HCT116 (cell line): ENCODE data around the gene SPSB3. TPM values are rescaled to one million over a fixed set of nuclear protein-coding genes. Genes with fewer than 3 reads are reported as not detected.

Source experiments
- ATAC-seq: fragments of 200-7000 bp; cut with Tn5 transposase; 2 replicates; pipeline ENCODE4 v1.9.1; 2020; ENCODE audit warnings: mild to moderate bottlenecking, moderate library complexity
- BruUV-seq: library from RNA; stranded (reverse); fragments of 400-500 nt; replicated peaks from 2 replicates; lab custom pipeline; 2021; lab: Mats Ljungman, UMichigan
- CTCF ChIA-PET: fragments of 300-600 bp; sonication (Branson Sonifier 250); formaldehyde crosslinking; loops from one replicate; lab custom pipeline; 2021; ENCODE audit warnings: antibody characterized with exemption; lab: Charles Lee
- POLR2A ChIA-PET: fragments of 300-600, 350-600 bp; sonication (Branson Sonifier 250); formaldehyde crosslinking; loops from one replicate; lab custom pipeline; 2021; ENCODE audit warnings: antibody characterized with exemption; lab: Charles Lee
- RAD21 ChIA-PET, 2 experiments: fragments of 300-600 bp; sonication (Branson Sonifier 250); formaldehyde crosslinking; loops; one replicate each; lab custom pipeline; 2023; ENCODE audit warnings: low total read pairs in 2 of 2; ENCODE audit not compliant: uncharacterized antibody in 2 of 2, unreplicated experiment in 2 of 2, low non-redundant PET in 1 of 2; lab: Charles Lee
- DNase-seq: peaks from one replicate; pipeline ENCODE4 v3.0.0-alpha.2; 2010; ENCODE audit warnings: low read depth, low spot score
- H2AFZ ChIP-seq: fragments of 200-600 bp; shearing (Covaris generic), sonication (generic); 2 replicates; pipeline ENCODE4 v1.6.1; 2017; ENCODE audit warnings: low read depth, mixed run types, mixed read lengths, antibody characterized with exemption, low read length; ENCODE audit not compliant: poor library complexity, severe bottlenecking
- H3K27ac ChIP-seq: 2 replicates; pipeline ENCODE4 v1.5.1; 2012; ENCODE audit warnings: low read depth, low read length
- H3K27me3 ChIP-seq: fragments of 200-600 bp; sonication (generic); 2 replicates; pipeline ENCODE4 v1.6.1; 2016; ENCODE audit warnings: mixed run types, low read length, mixed read lengths; ENCODE audit not compliant: insufficient read depth
- H3K36me3 ChIP-seq, 2 experiments: fragments of 200-500 bp in 1 of 2; fragments of 200-600 bp in 1 of 2; sonication (Bioruptor generic) in 1 of 2; sonication (generic) in 1 of 2; 2 replicates each; pipeline versions ENCODE4 v1.5.1 to v1.6.1; 2014 to 2016; ENCODE audit warnings: low read length in 2 of 2, inconsistent platforms in 1 of 2, mixed read lengths in 1 of 2, mixed run types in 1 of 2; ENCODE audit not compliant: insufficient read depth in 2 of 2, control insufficient read depth in 1 of 2
- H3K4me1 ChIP-seq, 2 experiments: fragments of 200-600 bp in 1 of 2; sonication (generic) in 1 of 2; 2 replicates each; pipeline versions ENCODE4 v1.5.1 to v1.6.1; 2012 to 2017; ENCODE audit warnings: low read length in 2 of 2, inconsistent platforms in 1 of 2, mild to moderate bottlenecking in 1 of 2, mixed read lengths in 1 of 2, mixed run types in 1 of 2, moderate library complexity in 1 of 2; ENCODE audit not compliant: insufficient read depth in 2 of 2, control insufficient read depth in 1 of 2
- H3K4me2 ChIP-seq: fragments of 200-600 bp; sonication (generic); 2 replicates; pipeline ENCODE4 v1.6.1; 2017; ENCODE audit warnings: mixed run types, low read length, mixed read lengths
- H3K4me3 ChIP-seq, 2 experiments: fragments of 200-600 bp in 1 of 2; sonication (generic) in 1 of 2; replicated peaks in 1 of 2; 2 replicates each; pipeline ENCODE4 v1.5.1; 2011 to 2016; ENCODE audit warnings: low read length in 2 of 2, control low read depth in 1 of 2, low read depth in 1 of 2, mild to moderate bottlenecking in 1 of 2, mixed read lengths in 1 of 2, mixed run types in 1 of 2
- H3K79me2 ChIP-seq: fragments of 200-600 bp; sonication (generic); 2 replicates; pipeline ENCODE4 v1.6.1; 2017; ENCODE audit warnings: mild to moderate bottlenecking, mixed run types, low read length, moderate library complexity, mixed read lengths; ENCODE audit not compliant: insufficient read depth
- H3K9ac ChIP-seq: fragments of 200-600 bp; sonication (generic); 2 replicates; pipeline ENCODE4 v1.6.1; 2016; ENCODE audit warnings: low read length, mixed read lengths
- H3K9me2 ChIP-seq: fragments of 200-600 bp; sonication (generic), shearing (Covaris generic); 2 replicates; pipeline ENCODE4 v1.6.1; 2017; ENCODE audit warnings: mixed run types, mild to moderate bottlenecking, moderate library complexity; ENCODE audit not compliant: insufficient read depth
- H3K9me3 ChIP-seq, 2 experiments: fragments of 200-500 bp in 1 of 2; fragments of 200-600 bp in 1 of 2; sonication (Bioruptor generic) in 1 of 2; sonication (generic) in 1 of 2; 2 replicates each; pipeline ENCODE4 v1.6.1; 2014 to 2017; ENCODE audit warnings: low read length in 2 of 2, mixed read lengths in 2 of 2, inconsistent platforms in 1 of 2, low read depth in 1 of 2, mild to moderate bottlenecking in 1 of 2, mixed run types in 1 of 2, moderate library complexity in 1 of 2; ENCODE audit not compliant: control insufficient read depth in 1 of 2, insufficient read depth in 1 of 2
- H4K20me1 ChIP-seq: fragments of 200-600 bp; sonication (generic), shearing (Covaris generic); 2 replicates; pipeline ENCODE4 v1.6.1; 2017; ENCODE audit warnings: mixed run types, mild to moderate bottlenecking, moderate library complexity; ENCODE audit not compliant: insufficient read depth
- ATF3 ChIP-seq: IDR thresholded peaks from 2 replicates; pipeline ENCODE4 v1.6.1; 2012
- CBX3 ChIP-seq: IDR thresholded peaks from 2 replicates; pipeline ENCODE4 v1.6.1; 2012; ENCODE audit warnings: low read depth
- CEBPB ChIP-seq: IDR thresholded peaks from 2 replicates; pipeline ENCODE4 v1.6.1; 2012; ENCODE audit warnings: low read depth
- EGR1 ChIP-seq: IDR thresholded peaks from 2 replicates; pipeline ENCODE4 v1.6.1; 2012; ENCODE audit warnings: low read depth
- ELF1 ChIP-seq: IDR thresholded peaks from 2 replicates; pipeline ENCODE4 v1.6.1; 2012; ENCODE audit warnings: low read depth, borderline replicate concordance
- EZH2phosphoT487 ChIP-seq: fragments of 200-600 bp; IDR thresholded peaks from 2 replicates; pipeline ENCODE4 v1.6.1; 2018; ENCODE audit warnings: antibody characterized with exemption, borderline replicate concordance
- FOSL1 ChIP-seq: IDR thresholded peaks from 2 replicates; pipeline ENCODE4 v1.6.1; 2012; ENCODE audit warnings: low read depth
- JUND ChIP-seq: IDR thresholded peaks from 2 replicates; pipeline ENCODE4 v1.6.1; 2012
- MAX ChIP-seq: IDR thresholded peaks from 2 replicates; pipeline ENCODE4 v1.6.1; 2012
- POLR2A ChIP-seq: IDR thresholded peaks from 2 replicates; pipeline ENCODE4 v1.7.0; 2011; ENCODE audit warnings: borderline replicate concordance; ENCODE audit not compliant: insufficient read depth, insufficient read length; ENCODE audit errors: extremely low read depth
- POLR2AphosphoS5 ChIP-seq: IDR thresholded peaks from 2 replicates; pipeline ENCODE4 v1.6.1; 2011; ENCODE audit warnings: mild to moderate bottlenecking, low read depth, low read length, moderate library complexity
- SIN3A ChIP-seq: IDR thresholded peaks from 2 replicates; pipeline ENCODE4 v1.6.1; 2012; ENCODE audit warnings: low read depth
- SP1 ChIP-seq: IDR thresholded peaks from 2 replicates; pipeline ENCODE4 v1.6.1; 2012; ENCODE audit warnings: low read depth
- SRF ChIP-seq: IDR thresholded peaks from 2 replicates; pipeline ENCODE4 v1.6.1; 2012; ENCODE audit warnings: low read depth
- TCF7L2 ChIP-seq: IDR thresholded peaks from 2 replicates; pipeline ENCODE4 v1.7.0; 2011; ENCODE audit warnings: borderline replicate concordance, inconsistent platforms; ENCODE audit not compliant: insufficient read depth, insufficient read length; ENCODE audit errors: extremely low read depth
- YY1 ChIP-seq: IDR thresholded peaks from 2 replicates; pipeline ENCODE4 v1.6.1; 2011; ENCODE audit warnings: low read length, low read depth, moderate library complexity, mild to moderate bottlenecking; ENCODE audit not compliant: insufficient replicate concordance; ENCODE audit errors: extremely low read depth
- ZFX ChIP-seq: fragments of 450-650 bp; IDR thresholded peaks from 2 replicates; pipeline ENCODE4 v1.6.1; 2017
- intact Hi-C: fragments of 100-400 bp; cut with micrococcal nuclease; formaldehyde crosslinking; loops from 2 replicates; pipeline ENCODE4 v1.10.0; 2022
- total RNA-seq: library from RNA; stranded (reverse); gene quantifications from one replicate; pipeline ENCODE4 v1.2.1, GENCODE V29; 2021; ENCODE audit not compliant: unreplicated experiment
- TF ChIP-seq, protein P1 (sequence below): IDR thresholded peaks from 2 replicates; pipeline ENCODE4 v1.6.1; 2012; ENCODE audit warnings: low read depth
- TF ChIP-seq, protein P2 (sequence below), 3 experiments: fragments of 200-600 bp in 1 of 3; sonication (generic) in 1 of 3; IDR thresholded peaks in 2 of 3; conservative IDR thresholded peaks in 1 of 3; 2 replicates each; pipeline ENCODE4 v1.5.1; 2012 to 2017; ENCODE audit warnings: low read depth in 2 of 3, low read length in 2 of 3, antibody characterized with exemption in 1 of 3, borderline replicate concordance in 1 of 3, control low read depth in 1 of 3, mild to moderate bottlenecking in 1 of 3, mixed read lengths in 1 of 3, mixed run types in 1 of 3, moderate library complexity in 1 of 3; ENCODE audit not compliant: insufficient read depth in 1 of 3
- TF ChIP-seq, protein P3 (sequence below): IDR thresholded peaks from 2 replicates; pipeline ENCODE4 v1.6.1; 2011; ENCODE audit warnings: mild to moderate bottlenecking, low read length, moderate library complexity; ENCODE audit not compliant: insufficient replicate concordance; ENCODE audit errors: extremely low read depth

The SPSB3 gene
- total RNA-seq, 1 experiment from 2014 or later: 31.6 TPM

- H3K36me3 ChIP-seq: peaks cover 5 to 13% of the 10 kb centered on the region in 2 experiments; a peak in 2 of 4 replicates
- CTCF ChIA-PET: no interaction called here
- no TSS peak for BruUV-seq
Observed at GRCh38 chr16:1761751-1762150, 20.6 kb downstream of the SPSB3 start.

More at GRCh38 chr16:1761751-1762150, 20.6 kb downstream of the SPSB3 start:
- DNase-seq: no peak
- no peaks in the 10 kb centered on the region for H3K9me2 ChIP-seq
- H3K4me3 ChIP-seq: no peak overlapping the region
- H3K9me3 ChIP-seq: no peaks in the 10 kb centered on the region
- no peaks in the 10 kb centered on the region for H4K20me1 ChIP-seq
- no peaks in the 10 kb centered on the region for H3K27me3 ChIP-seq
- H2AFZ ChIP-seq: no peak overlapping the region
- TF ChIP-seq POLR2AphosphoS5 (no peak), CEBPB (no peak), CBX3 (no peak), POLR2A (no peak), SP1 (no peak), TCF7L2 (no peak), ELF1 (no peak), EZH2phosphoT487 (no peak), JUND (no peak), YY1 (no peak), EGR1 (no peak), SRF (no peak), SIN3A (no peak), FOSL1 (no peak), MAX (no peak), ATF3 (no peak), ZFX (no peak)
- TF ChIP-seq, protein P1, sequence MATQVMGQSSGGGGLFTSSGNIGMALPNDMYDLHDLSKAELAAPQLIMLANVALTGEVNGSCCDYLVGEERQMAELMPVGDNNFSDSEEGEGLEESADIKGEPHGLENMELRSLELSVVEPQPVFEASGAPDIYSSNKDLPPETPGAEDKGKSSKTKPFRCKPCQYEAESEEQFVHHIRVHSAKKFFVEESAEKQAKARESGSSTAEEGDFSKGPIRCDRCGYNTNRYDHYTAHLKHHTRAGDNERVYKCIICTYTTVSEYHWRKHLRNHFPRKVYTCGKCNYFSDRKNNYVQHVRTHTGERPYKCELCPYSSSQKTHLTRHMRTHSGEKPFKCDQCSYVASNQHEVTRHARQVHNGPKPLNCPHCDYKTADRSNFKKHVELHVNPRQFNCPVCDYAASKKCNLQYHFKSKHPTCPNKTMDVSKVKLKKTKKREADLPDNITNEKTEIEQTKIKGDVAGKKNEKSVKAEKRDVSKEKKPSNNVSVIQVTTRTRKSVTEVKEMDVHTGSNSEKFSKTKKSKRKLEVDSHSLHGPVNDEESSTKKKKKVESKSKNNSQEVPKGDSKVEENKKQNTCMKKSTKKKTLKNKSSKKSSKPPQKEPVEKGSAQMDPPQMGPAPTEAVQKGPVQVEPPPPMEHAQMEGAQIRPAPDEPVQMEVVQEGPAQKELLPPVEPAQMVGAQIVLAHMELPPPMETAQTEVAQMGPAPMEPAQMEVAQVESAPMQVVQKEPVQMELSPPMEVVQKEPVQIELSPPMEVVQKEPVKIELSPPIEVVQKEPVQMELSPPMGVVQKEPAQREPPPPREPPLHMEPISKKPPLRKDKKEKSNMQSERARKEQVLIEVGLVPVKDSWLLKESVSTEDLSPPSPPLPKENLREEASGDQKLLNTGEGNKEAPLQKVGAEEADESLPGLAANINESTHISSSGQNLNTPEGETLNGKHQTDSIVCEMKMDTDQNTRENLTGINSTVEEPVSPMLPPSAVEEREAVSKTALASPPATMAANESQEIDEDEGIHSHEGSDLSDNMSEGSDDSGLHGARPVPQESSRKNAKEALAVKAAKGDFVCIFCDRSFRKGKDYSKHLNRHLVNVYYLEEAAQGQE: no peak
- TF ChIP-seq, protein P2, sequence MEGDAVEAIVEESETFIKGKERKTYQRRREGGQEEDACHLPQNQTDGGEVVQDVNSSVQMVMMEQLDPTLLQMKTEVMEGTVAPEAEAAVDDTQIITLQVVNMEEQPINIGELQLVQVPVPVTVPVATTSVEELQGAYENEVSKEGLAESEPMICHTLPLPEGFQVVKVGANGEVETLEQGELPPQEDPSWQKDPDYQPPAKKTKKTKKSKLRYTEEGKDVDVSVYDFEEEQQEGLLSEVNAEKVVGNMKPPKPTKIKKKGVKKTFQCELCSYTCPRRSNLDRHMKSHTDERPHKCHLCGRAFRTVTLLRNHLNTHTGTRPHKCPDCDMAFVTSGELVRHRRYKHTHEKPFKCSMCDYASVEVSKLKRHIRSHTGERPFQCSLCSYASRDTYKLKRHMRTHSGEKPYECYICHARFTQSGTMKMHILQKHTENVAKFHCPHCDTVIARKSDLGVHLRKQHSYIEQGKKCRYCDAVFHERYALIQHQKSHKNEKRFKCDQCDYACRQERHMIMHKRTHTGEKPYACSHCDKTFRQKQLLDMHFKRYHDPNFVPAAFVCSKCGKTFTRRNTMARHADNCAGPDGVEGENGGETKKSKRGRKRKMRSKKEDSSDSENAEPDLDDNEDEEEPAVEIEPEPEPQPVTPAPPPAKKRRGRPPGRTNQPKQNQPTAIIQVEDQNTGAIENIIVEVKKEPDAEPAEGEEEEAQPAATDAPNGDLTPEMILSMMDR (IDR thresholded peaks at IDR 0.05 in 2 of 3, conservative IDR thresholded peaks at IDR 0.05 in 1 of 3; ENCODE audit: borderline replicate concordance in 1 of 3, insufficient read depth in 1 of 3, low read depth in 2 of 3, low read length in 2 of 3): no peak
- TF ChIP-seq, protein P3, sequence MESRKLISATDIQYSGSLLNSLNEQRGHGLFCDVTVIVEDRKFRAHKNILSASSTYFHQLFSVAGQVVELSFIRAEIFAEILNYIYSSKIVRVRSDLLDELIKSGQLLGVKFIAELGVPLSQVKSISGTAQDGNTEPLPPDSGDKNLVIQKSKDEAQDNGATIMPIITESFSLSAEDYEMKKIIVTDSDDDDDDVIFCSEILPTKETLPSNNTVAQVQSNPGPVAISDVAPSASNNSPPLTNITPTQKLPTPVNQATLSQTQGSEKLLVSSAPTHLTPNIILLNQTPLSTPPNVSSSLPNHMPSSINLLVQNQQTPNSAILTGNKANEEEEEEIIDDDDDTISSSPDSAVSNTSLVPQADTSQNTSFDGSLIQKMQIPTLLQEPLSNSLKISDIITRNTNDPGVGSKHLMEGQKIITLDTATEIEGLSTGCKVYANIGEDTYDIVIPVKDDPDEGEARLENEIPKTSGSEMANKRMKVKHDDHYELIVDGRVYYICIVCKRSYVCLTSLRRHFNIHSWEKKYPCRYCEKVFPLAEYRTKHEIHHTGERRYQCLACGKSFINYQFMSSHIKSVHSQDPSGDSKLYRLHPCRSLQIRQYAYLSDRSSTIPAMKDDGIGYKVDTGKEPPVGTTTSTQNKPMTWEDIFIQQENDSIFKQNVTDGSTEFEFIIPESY: no peak
- intact Hi-C loops: no loop called here
- no peak overlapping the region for H3K27ac ChIP-seq
- ChIA-PET RAD21 (no interaction called here), POLR2A (no interaction called here)
- H3K4me2 ChIP-seq: no peak overlapping the region
- H3K79me2 ChIP-seq: no peaks in the 10 kb centered on the region
- ATAC-seq: no peak
- H3K4me1 ChIP-seq: peaks cover 8 to 15% of the 10 kb centered on the region in 2 experiments; a peak in 3 of 4 replicates
- no peak overlapping the region for H3K9ac ChIP-seq
